HG03139 (cell line): ENCODE data around the gene PDE6G.
"Not testable (repeated sequence)": the region's sequence is repeated elsewhere in the genome, so short reads cannot be mapped to it uniquely, and the experiment has no call there.

Experiments used
- ATAC-seq: cut with Tn5 transposase; IDR thresholded peaks from one replicate; pipeline ENCODE4 v1.9.1; 2021; ENCODE audit not compliant: unreplicated experiment

Gene PDE6G

GRCh38 chr17:81687770-81688541, 31.6 kb upstream of the PDE6G start:
- no peak for ATAC-seq

GRCh38 chr17:81686614-81687013, 30.3 kb upstream of the PDE6G start:
- no peak for ATAC-seq

DNA sequence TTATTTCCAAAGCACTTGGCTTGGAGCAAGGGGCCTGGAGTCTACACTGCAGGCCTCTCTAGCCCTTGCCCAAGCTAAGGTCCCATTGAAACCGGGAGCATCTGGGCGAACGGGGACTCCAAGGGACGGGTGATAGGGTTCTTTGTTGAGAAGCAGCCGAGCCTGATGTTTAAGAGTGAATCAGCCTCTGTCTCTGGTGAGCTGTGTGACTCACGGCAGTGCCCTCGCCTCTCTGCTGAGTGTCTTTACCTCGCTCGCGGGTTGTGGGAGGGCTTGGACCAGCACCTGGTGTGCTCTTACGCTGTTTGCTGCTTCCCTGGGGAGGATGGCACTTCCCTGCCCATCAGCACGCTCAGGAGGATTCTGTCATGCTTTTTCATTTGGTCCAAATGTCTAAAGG, 28.8 kb upstream of the PDE6G start:
- ATAC-seq, result no peak

DNA sequence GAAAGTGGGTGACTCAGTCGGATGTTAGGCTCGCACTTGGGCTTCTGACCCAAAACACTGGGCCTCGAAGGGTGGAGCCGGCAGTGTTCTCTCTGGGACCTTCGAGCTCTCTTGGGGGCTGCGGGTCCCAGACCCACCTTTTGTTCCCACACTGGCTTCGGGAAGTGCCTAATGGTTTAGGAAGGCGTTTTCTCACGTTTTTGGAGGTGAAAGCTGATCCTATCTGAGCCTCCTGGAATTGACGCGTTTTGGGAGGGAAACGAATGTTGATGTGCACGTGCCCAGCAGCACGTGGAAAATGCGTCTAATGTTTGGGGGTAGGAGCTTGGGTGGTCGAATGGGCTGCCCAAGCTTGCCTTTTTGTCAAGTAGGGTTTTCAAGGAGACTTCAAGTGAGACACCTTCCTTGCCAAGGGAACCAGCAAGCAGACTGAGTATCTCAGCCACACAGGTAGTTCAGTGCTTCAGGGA, 28.1 kb upstream of the PDE6G start:
- no peak for ATAC-seq

DNA sequence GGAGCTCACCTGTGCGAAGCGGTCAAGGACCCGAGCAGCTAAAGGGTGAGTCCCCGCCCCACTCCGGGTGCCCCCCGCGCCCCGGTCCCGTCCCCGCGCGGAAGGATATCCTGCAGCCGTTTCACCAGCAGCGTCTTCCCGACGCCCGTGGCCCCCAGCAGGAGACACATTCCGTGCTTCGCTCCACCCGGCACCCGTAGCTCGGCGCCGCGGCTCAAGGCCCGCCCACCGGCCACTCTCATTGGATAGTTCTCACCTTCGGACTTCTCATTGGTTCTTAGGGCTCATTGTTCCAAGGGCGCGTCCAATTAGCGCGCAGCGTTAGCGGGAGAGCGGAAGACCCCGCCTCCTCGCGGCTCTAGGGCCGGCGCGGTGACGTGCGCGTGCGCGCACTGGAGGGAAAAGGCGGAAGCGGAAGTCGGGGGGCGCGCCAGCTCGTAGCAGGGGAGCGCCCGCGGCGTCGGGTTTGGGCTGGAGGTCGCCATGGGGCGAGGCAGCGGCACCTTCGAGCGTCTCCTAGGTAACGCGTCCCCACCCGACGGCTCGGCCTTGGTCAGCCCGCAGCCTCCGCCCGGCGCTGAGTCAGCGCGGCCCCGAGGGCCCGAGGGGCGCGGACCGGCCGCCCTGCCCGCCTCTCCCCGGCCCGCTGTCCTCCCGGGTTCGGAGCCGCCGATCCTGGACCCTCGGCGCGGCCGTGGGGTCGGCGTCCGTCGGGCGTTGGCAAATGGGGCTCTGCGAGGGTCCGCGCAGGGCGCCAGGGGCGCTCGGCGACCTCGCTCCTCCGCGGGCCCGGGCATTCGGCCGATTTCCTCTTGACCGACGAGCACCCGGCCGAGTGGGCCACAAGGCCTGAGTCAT, 27.5 kb upstream of the PDE6G start, which contains the start of the genes ARL16 and HGS:
Gene ARL16, minus strand, starts transcription at position 214 of the 858 bp plus-strand sequence. Its CDS starts 44 bp downstream, at position 170.
Gene HGS, plus strand, starts transcription at position 428 of the 858 bp plus-strand sequence. Its CDS starts 56 bp downstream, at position 484.
- ATAC-seq, result peak; percentile 89

GRCh38 chr17:81683208-81683583, 26.9 kb upstream of the PDE6G start:
- ATAC-seq, result peak; percentile 23

GRCh38 chr17:81682565-81683207, 26.3 kb upstream of the PDE6G start:
- ATAC-seq, result no peak

DNA sequence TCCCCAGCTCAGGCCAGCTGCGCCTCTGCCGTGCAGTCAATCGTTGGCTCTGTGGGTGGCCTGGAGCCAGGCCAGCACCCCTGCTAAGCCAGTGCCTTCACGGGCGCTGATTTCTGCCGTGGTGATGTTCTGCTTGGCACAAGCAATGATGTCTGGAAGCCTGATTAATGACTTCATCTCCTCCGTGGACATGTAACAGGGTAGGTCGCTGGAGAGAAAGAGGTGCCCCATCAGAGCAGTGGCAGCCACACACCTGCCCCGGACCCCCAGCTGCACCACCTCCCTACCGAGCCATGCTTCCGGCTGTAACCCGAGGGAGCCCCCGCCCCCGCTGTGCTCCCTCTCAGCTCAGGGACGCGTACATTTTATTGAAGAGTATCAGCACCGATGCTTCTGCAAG, 25.3 kb upstream of the PDE6G start:
- ATAC-seq, result no peak

- ATAC-seq, result no peak
Observed at GRCh38 chr17:81680150-81680549, 23.8 kb upstream of the PDE6G start.

DNA sequence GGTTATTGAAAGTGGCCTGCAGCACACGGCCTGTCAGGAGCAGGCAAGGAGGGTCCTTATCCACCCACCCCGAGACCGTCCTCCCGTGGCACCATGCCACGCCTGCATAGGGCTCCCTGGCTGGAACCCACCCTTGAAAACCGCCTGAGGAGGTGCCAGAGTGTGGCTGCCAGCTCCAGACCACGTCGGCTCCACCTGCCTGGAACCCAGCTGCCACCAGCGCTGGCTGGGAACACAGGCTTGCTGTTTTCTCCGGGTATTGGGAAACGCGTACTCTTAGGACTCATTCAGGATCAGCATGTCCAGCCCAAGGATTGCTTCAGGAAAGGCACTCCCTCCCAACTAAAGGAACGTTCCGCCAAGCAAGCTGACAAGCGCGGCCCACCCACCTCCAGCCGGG, 20.6 kb upstream of the PDE6G start:
- ATAC-seq, result no peak

GRCh38 chr17:81675515-81676221, 19.3 kb upstream of the PDE6G start:
- ATAC-seq, result not testable (repeated sequence)

- ATAC-seq, result no peak
Observed at GRCh38 chr17:81673561-81674258, 17.4 kb upstream of the PDE6G start.

DNA sequence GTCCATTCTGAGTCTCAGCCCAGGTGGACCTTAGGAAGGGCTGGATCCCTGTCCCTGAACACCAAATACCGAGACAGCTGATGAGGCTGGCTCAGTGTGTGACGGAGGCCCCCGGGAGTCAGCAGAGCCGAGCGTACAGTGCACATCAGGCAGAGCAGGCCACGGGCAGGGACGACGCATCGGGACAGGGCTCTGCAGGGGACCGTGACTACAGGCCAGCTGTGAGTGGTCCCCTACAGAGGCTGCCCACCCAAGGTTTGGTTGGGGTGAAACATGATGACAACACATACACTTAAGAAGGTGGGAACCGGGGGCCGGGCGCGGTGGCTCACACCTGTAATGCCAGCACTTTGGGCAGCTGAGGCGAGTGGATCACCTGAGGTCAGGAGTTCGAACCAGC, 16.6 kb upstream of the PDE6G start:
- no peak for ATAC-seq

- no peak for ATAC-seq
Observed at GRCh38 chr17:81672504-81672903, 16.2 kb upstream of the PDE6G start.

DNA sequence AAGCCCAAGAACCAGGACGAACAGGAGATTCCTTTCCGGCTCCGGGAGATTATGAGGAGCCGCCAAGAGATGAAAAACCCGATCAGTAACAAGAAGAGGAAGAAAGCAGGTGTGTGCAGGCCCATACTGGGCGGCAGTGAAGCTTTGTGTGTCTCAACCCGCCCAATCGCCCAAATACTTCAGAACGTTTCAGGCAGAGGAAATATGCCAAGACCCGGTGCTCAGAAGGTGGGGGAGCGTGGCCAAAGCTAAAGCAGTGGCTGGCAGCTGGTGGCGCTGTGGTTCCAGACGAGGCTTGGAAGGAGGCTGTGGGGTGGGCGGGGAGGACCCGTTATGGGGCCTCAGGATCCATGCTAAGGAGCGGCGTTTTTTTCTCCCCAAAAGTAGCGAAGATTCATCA, 11.4 kb upstream of the PDE6G start:
- ATAC-seq, result no peak

DNA sequence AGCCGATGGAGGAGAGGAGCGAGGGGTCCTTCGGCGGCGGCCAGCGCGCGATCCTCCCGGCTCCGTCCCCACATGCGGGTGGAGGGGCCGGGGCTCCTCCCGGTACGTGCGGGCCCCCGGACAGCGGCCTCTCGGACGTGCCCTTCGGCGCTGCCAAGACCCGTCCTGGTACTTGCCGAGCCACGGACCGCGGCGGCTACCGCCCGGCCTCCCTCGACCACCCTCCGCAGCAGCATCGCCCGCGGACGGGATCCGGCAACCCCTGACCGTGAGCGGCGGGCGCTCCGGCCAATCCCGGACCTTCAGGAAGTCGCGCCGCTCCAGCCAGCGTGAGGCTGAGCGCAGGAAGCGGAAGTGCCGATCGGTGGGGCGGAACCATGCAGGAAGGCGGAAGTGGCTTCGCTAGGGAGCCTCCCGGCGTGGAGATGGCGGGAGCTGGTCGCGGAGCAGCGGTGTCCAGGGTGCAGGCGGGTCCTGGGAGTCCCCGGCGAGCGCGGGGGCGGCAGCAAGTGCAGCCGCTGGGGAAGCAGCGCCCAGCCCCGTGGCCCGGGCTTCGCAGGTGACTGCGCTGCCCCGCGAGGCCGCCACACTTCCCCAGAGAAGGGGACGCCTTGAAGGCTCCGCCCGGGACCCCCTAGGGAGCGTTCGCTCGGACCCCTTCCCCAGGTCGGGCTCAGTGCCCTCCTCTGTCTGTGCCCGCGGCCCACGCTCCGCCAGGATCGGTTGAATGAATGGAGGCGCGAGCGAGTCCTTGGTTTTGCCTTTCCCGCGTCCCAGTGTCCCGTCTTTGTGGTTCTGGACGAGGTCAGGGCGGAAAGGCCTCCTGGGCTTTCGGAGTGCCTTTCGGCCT, 10.2 kb upstream of the PDE6G start, which contains the start of the genes CCDC137 and OXLD1:
Gene CCDC137, plus strand, starts transcription at position 396 of the 850 bp plus-strand sequence. Its CDS starts 30 bp downstream, at position 426.
Gene OXLD1, minus strand, starts transcription at position 264 of the 850 bp plus-strand sequence. Its CDS starts 28 bp downstream, at position 236.
- ATAC-seq, result peak; percentile 95

GRCh38 chr17:81666092-81666341, 9.7 kb upstream of the PDE6G start:
- peak; percentile 10 for ATAC-seq

- no peak for ATAC-seq
Observed at GRCh38 chr17:81665205-81666091, 9.1 kb upstream of the PDE6G start.
